H1 (cell line): Measurements from ENCODE around the gene NCOA1. TPM values are rescaled to one million over a fixed set of nuclear protein-coding genes. Genes with fewer than 3 reads are reported as not detected.

Source experiments
- CTCF ChIA-PET: fragments of 300-600 bp; sonication (Branson Sonifier 250); formaldehyde crosslinking; loops from one replicate; lab custom pipeline; 2021; ENCODE audit not compliant: partially characterized antibody; lab: Charles Lee
- POLR2A ChIA-PET: fragments of 300-600 bp; sonication (Branson Sonifier 250); formaldehyde crosslinking; loops from one replicate; lab custom pipeline; 2021; ENCODE audit warnings: inconsistent platforms; ENCODE audit not compliant: partially characterized antibody; lab: Charles Lee
- DNase-seq, 2 experiments: peaks; one replicate each; pipeline versions ENCODE4 v3.0.0 to v3.0.0-alpha.2; 2010 to 2022; ENCODE audit warnings: low spot score in 2 of 2, low read depth in 1 of 2, mixed read lengths in 1 of 2
- FAIRE-seq: peaks from 2 replicates; lab custom pipeline; 2011; peaks lifted over from hg19 to GRCh38; lab: Jason Lieb, UNC
- H2AFZ ChIP-seq: 2 replicates; pipeline ENCODE4 v1.8.1; 2012; ENCODE audit warnings: low read length, inconsistent platforms
- H2AK5ac ChIP-seq: 2 replicates; pipeline ENCODE4 v1.6.1; 2013; ENCODE audit warnings: low read depth, low read length
- H2BK120ac ChIP-seq: replicated peaks from 2 replicates; pipeline ENCODE3; 2013; ENCODE audit warnings: low read depth, low read length, inconsistent platforms
- H2BK12ac ChIP-seq: 2 replicates; pipeline ENCODE4 v1.6.1; 2013; ENCODE audit warnings: low read depth, low read length
- H2BK15ac ChIP-seq: 2 replicates; pipeline ENCODE4 v1.6.1; 2013; ENCODE audit warnings: low read length
- H2BK20ac ChIP-seq: 2 replicates; pipeline ENCODE4 v1.6.1; 2013; ENCODE audit warnings: low read length
- H2BK5ac ChIP-seq: 2 replicates; pipeline ENCODE4 v1.6.1; 2013; ENCODE audit warnings: low read depth, low read length
- H3K14ac ChIP-seq: 2 replicates; pipeline ENCODE4 v1.6.1; 2013; ENCODE audit warnings: inconsistent platforms; ENCODE audit not compliant: insufficient read length
- H3K18ac ChIP-seq: 2 replicates; pipeline ENCODE4 v1.6.1; 2013; ENCODE audit warnings: low read length; ENCODE audit errors: extremely low read depth
- H3K23ac ChIP-seq: 2 replicates; pipeline ENCODE4 v1.6.1; 2013; ENCODE audit warnings: inconsistent platforms; ENCODE audit not compliant: insufficient read length
- H3K23me2 ChIP-seq: 2 replicates; pipeline ENCODE4 v1.6.1; 2013; ENCODE audit warnings: low read depth, low read length
- H3K27ac ChIP-seq: 2 replicates; pipeline ENCODE4 v1.6.1; 2011; ENCODE audit warnings: low read depth, low read length, inconsistent platforms
- H3K27me3 ChIP-seq, 4 experiments: replicated peaks in 1 of 4; 1 replicate in 1 of 4; 2 replicates in 3 of 4; pipeline versions ENCODE4 v1.6.1 to v1.8.1; 2011 to 2013; ENCODE audit warnings: low read length in 3 of 4, mild to moderate bottlenecking in 3 of 4, inconsistent platforms in 2 of 4, mixed read lengths in 2 of 4, moderate library complexity in 1 of 4; ENCODE audit not compliant: control insufficient read depth in 3 of 4, insufficient read depth in 3 of 4; ENCODE audit errors: extremely low read depth in 1 of 4
- H3K36me3 ChIP-seq, 4 experiments: 2 replicates each; pipeline versions ENCODE4 v1.6.1 to v1.8.1; 2011 to 2013; ENCODE audit warnings: mild to moderate bottlenecking in 4 of 4, low read length in 3 of 4, moderate library complexity in 2 of 4, control low read depth in 1 of 4, inconsistent platforms in 1 of 4; ENCODE audit not compliant: insufficient read depth in 4 of 4, control insufficient read depth in 2 of 4
- H3K4ac ChIP-seq: replicated peaks from 2 replicates; pipeline ENCODE3; 2013; ENCODE audit warnings: low read length, low read depth, mixed read lengths, inconsistent platforms; ENCODE audit not compliant: insufficient read length
- H3K4me1 ChIP-seq, 4 experiments: replicated peaks in 1 of 4; 1 replicate in 1 of 4; 2 replicates in 3 of 4; pipeline versions ENCODE4 v1.6.1 to v1.8.1; 2011 to 2013; ENCODE audit warnings: low read length in 3 of 4, inconsistent platforms in 2 of 4, mixed read lengths in 1 of 4; ENCODE audit not compliant: insufficient read depth in 4 of 4, control insufficient read depth in 3 of 4
- H3K4me2 ChIP-seq, 2 experiments: 2 replicates each; pipeline versions ENCODE4 v1.6.1 to v1.8.1; 2011 to 2013; ENCODE audit warnings: low read depth in 2 of 2, low read length in 2 of 2, control low read depth in 1 of 2, inconsistent platforms in 1 of 2, mild to moderate bottlenecking in 1 of 2; ENCODE audit not compliant: insufficient read depth in 1 of 2
- H3K4me3 ChIP-seq, 4 experiments: fragments of 200-600, 300-600 bp in 1 of 4; sonication (generic), shearing (Covaris generic), sonication (Bioruptor Twin) in 1 of 4; 2 replicates each; pipeline versions ENCODE4 v1.5.1 to v1.8.1; 2011 to 2016; ENCODE audit warnings: low read length in 4 of 4, low read depth in 3 of 4, control low read depth in 2 of 4, inconsistent platforms in 2 of 4, mild to moderate bottlenecking in 2 of 4, mixed read lengths in 1 of 4, moderate library complexity in 1 of 4; ENCODE audit not compliant: insufficient read depth in 2 of 4; ENCODE audit errors: extremely low read depth in 1 of 4
- H3K56ac ChIP-seq: replicated peaks from 2 replicates; pipeline ENCODE3; 2013; ENCODE audit warnings: low read depth, mild to moderate bottlenecking, mixed read lengths, low read length, inconsistent platforms; ENCODE audit not compliant: insufficient read length
- H3K79me1 ChIP-seq: 2 replicates; pipeline ENCODE4 v1.6.1; 2013; ENCODE audit warnings: low read depth, low read length, control low read depth
- H3K79me2 ChIP-seq, 2 experiments: 2 replicates each; pipeline versions ENCODE4 v1.6.1 to v1.8.1; 2012 to 2013; ENCODE audit warnings: low read length in 2 of 2, mild to moderate bottlenecking in 2 of 2, inconsistent platforms in 1 of 2; ENCODE audit not compliant: insufficient read depth in 2 of 2, control insufficient read depth in 1 of 2
- H3K9ac ChIP-seq, 4 experiments: replicated peaks in 1 of 4; 1 replicate in 1 of 4; 2 replicates in 3 of 4; pipeline versions ENCODE4 v1.6.1 to v1.8.1; 2011 to 2013; ENCODE audit warnings: low read depth in 3 of 4, low read length in 3 of 4, control low read depth in 2 of 4, mild to moderate bottlenecking in 2 of 4, moderate library complexity in 2 of 4, inconsistent platforms in 1 of 4; ENCODE audit errors: extremely low read depth in 1 of 4
- H3K9me3 ChIP-seq, 2 experiments: 2 replicates each; pipeline versions ENCODE4 v1.6.1 to v1.8.1; 2012 to 2013; ENCODE audit warnings: mild to moderate bottlenecking in 2 of 2, moderate library complexity in 2 of 2, control low read depth in 1 of 2, inconsistent platforms in 1 of 2, low read depth in 1 of 2, low read length in 1 of 2, mixed read lengths in 1 of 2; ENCODE audit not compliant: insufficient read depth in 2 of 2
- H4K20me1 ChIP-seq, 2 experiments: replicated peaks in 1 of 2; 2 replicates each; pipeline versions ENCODE3 to v1.8.1; 2011 to 2013; ENCODE audit warnings: inconsistent platforms in 2 of 2, low read length in 2 of 2, mild to moderate bottlenecking in 1 of 2; ENCODE audit not compliant: insufficient read depth in 2 of 2, control insufficient read depth in 1 of 2
- H4K5ac ChIP-seq: 2 replicates; pipeline ENCODE4 v1.6.1; 2013; ENCODE audit warnings: low read length, low read depth, mixed read lengths, inconsistent platforms; ENCODE audit not compliant: insufficient read length
- H4K8ac ChIP-seq: 2 replicates; pipeline ENCODE4 v1.8.0; 2013; ENCODE audit warnings: mild to moderate bottlenecking, moderate library complexity, low read length, inconsistent platforms; ENCODE audit not compliant: insufficient read depth; ENCODE audit errors: extremely low read depth
- H4K91ac ChIP-seq: replicated peaks from 2 replicates; pipeline ENCODE3; 2013; ENCODE audit warnings: low read length, mixed read lengths, inconsistent platforms; ENCODE audit not compliant: insufficient read length
- KDM1A ChIP-seq: fragments of 200-600, 300-600 bp; sonication (generic); IDR thresholded peaks from 2 replicates; pipeline ENCODE4 v1.7.1; 2016; ENCODE audit warnings: mild to moderate bottlenecking, low read length, borderline replicate concordance
- POLR2AphosphoS5 ChIP-seq: IDR thresholded peaks from 2 replicates; pipeline ENCODE4 v1.6.1; 2011; ENCODE audit warnings: low read depth, low read length
- SP1 ChIP-seq: IDR thresholded peaks from 2 replicates; pipeline ENCODE4 v1.6.1; 2011; ENCODE audit warnings: low read depth, low read length
- TBP ChIP-seq: IDR thresholded peaks from 2 replicates; pipeline ENCODE4 v1.6.1; 2011; ENCODE audit warnings: low read depth, low read length, improper control_type of control experiment
- ZNF274 ChIP-seq: IDR thresholded peaks from 2 replicates; pipeline ENCODE4 v1.7.0; 2012; ENCODE audit warnings: low read length, borderline replicate concordance; ENCODE audit errors: extremely low read depth
- WGBS, 2 experiments: shearing (Covaris generic) in 1 of 2; methylation state at CpG; one replicate each; pipeline versions ENCODE4 v1.1.6 to v1.1.7; 2013 to 2015; ENCODE audit warnings: low lambda C conversion rate in 2 of 2, mixed read lengths in 2 of 2, inconsistent platforms in 1 of 2, low coverage in 1 of 2, missing lambda C conversion rate in 1 of 2; ENCODE audit not compliant: insufficient replicate concordance in 2 of 2, insufficient coverage in 1 of 2, insufficient read length in 1 of 2; ENCODE audit errors: extremely low coverage in 1 of 2, missing lambda C conversion rate in 1 of 2; 5-methylcytosine and 5-hydroxymethylcytosine counted together
- polyA plus RNA-seq, 7 experiments: library from polyadenylated mRNA; depleted of rRNA in 3 of 7; stranded (reverse) in 5 of 7; unstranded in 2 of 7; fragments of >200 nt in 5 of 7; fragments of 200-250 nt in 2 of 7; gene quantifications; 1 replicate in 5 of 7; 2 replicates in 1 of 7; 4 replicates in 1 of 7; pipeline versions ENCODE4 v1.2.1 to v1.2.3, GENCODE V29; 2011 to 2013; ENCODE audit warnings: missing spikeins in 2 of 7, mixed read lengths in 2 of 7
- total RNA-seq: library from RNA; stranded (reverse); fragmentation: NEBNext Ultra II Directional; extraction: Animal tissue kit (Norgen Biotek cat#: 25700); gene quantifications from 2 replicates; pipeline ENCODE4 v1.2.1, GENCODE V29; 2021

The NCOA1 gene
- total and polyA plus RNA-seq, 2 of the 8 experiments (the other 6 are each of a cell fraction or from before 2014, with no cell fraction given), result 12.8 to 17.9 TPM

GRCh38 chr2:24818721-24819167 is 327.7 kb downstream of the NCOA1 start:
- H3K4me3 ChIP-seq, result no peak overlapping the region
- no peak overlapping the region for H4K5ac ChIP-seq
- no peak overlapping the region for H3K27ac ChIP-seq
- peaks cover 15 to 25% (median 20%) of the 10 kb centered on the region in 4 experiments for H3K4me1 ChIP-seq
- DNase-seq, result peak in 1 of 2 experiments; percentile 39
- H3K14ac ChIP-seq, result no peak overlapping the region
- TF ChIP-seq SP1 (no peak), TBP (no peak), KDM1A (no peak), ZNF274 (no peak), POLR2AphosphoS5 (peak; percentile 34; the same call in 1 of the 2 replicates)
- no peak overlapping the region for H4K8ac ChIP-seq
- no peak overlapping the region for H2AK5ac ChIP-seq
- no peaks in the 10 kb centered on the region for H3K27me3 ChIP-seq
- H3K9ac ChIP-seq, result no peak overlapping the region
- ChIA-PET CTCF (interaction anchor here (1.0 to 3.8 kb wide), 7 partner anchors 9 to 410 kb away, joined by 3 to 24 read pairs (median 6); partner anchors contain the start of genes CENPO and PTRHD1), POLR2A (interaction anchor here (0.8 kb wide), 1 partner anchor 9 kb away, joined by 3 read pairs; no protein-coding TSS in a partner anchor)
- peaks cover 0 to 15% of the 10 kb centered on the region in 2 experiments; a peak in 3 of 4 replicates for H3K79me2 ChIP-seq
- no peak overlapping the region for H2AFZ ChIP-seq
- H2BK12ac ChIP-seq, result no peak overlapping the region
- H4K91ac ChIP-seq, result no peak overlapping the region
- peaks cover 2% of the 10 kb centered on the region; the same call in 1 of the 2 replicates for H3K23me2 ChIP-seq
- H3K79me1 ChIP-seq, result peaks cover 7% of the 10 kb centered on the region; the same call in 1 of the 2 replicates
- no peak overlapping the region for H2BK5ac ChIP-seq
- no peaks in the 10 kb centered on the region for H3K9me3 ChIP-seq
- H3K4ac ChIP-seq, result no peak overlapping the region
- peaks cover 27 to 85% (median 60%) of the 10 kb centered on the region in 4 experiments for H3K36me3 ChIP-seq
- no peak overlapping the region for H2BK20ac ChIP-seq
- peaks cover 8 to 14% of the 10 kb centered on the region in 2 experiments for H4K20me1 ChIP-seq
- H3K4me2 ChIP-seq, result no peak overlapping the region
- WGBS, 2 experiments, result 92% methylated on average over 9 of the region's 9 CpGs; no CpG with 5 or more reads in 1 of the 2 experiments
- no peak for FAIRE-seq
- no peak overlapping the region for H2BK120ac ChIP-seq
- no peak overlapping the region for H3K23ac ChIP-seq
- H3K18ac ChIP-seq, result no peak overlapping the region; the same call in 1 of the 2 replicates
- H2BK15ac ChIP-seq, result no peak overlapping the region
- H3K56ac ChIP-seq, result no peak overlapping the region
